Stimulated activated naive CD4-positive, alpha-beta T cell treated with Interleukin-2 at 50 U/mL for 16 hours (primary cell): ENCODE data around the gene FOXP1.

ENCODE experiments used
- DNase-seq: peaks from one replicate; lab custom pipeline; 2025; lab: John Stamatoyannopoulos, UW

FOXP1 gene

GRCh38 chr3:71057526-71057894 lies 526.0 kb downstream of the FOXP1 start:
- DNase-seq: no peak

GRCh38 chr3:71056327-71056726 lies 527.2 kb downstream of the FOXP1 start:
- no peak for DNase-seq

GRCh38 chr3:71055257-71056001 lies 528.1 kb downstream of the FOXP1 start:
- no peak for DNase-seq

DNA sequence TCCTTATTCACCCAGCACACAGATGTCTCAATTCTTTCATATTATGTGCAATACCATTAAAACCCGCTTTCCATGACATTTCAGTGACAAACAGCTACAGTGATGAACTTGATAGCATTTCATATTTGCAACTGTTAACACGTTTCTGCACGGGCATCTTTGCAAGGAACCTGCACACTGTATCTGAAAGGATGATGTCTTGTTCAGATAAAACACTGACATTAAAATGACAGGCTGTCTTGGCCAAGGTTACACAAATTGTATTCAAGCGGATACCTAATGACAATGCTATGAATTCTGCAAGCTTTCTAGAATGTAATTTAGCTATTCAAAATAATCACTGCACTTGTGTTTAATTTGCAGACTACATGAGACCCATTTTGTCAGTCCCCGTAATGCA lies 529.2 kb downstream of the FOXP1 start:
- no peak for DNase-seq

DNA sequence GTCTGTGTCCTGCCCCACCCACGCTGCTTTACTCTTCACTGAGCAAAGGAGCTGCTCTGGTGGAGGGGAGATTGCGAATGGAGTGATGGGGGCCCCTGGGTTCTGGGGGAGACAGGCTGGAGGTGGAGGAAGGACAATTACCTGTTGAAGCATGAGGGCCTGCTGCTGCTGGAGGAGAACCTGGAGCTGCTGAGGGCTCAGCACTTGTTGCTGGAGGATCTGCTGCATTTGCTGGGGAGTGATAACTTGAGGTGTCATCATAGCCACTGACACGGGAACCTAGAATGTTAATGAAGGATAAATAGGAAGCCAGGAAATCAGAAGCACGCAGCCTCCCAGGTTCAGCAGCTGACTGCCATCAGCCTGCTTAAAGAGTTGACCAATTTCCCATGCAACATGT lies 530.0 kb downstream of the FOXP1 start:
- no peak for DNase-seq

GRCh38 chr3:71052716-71053115 lies 530.8 kb downstream of the FOXP1 start:
- DNase-seq: no peak

DNA sequence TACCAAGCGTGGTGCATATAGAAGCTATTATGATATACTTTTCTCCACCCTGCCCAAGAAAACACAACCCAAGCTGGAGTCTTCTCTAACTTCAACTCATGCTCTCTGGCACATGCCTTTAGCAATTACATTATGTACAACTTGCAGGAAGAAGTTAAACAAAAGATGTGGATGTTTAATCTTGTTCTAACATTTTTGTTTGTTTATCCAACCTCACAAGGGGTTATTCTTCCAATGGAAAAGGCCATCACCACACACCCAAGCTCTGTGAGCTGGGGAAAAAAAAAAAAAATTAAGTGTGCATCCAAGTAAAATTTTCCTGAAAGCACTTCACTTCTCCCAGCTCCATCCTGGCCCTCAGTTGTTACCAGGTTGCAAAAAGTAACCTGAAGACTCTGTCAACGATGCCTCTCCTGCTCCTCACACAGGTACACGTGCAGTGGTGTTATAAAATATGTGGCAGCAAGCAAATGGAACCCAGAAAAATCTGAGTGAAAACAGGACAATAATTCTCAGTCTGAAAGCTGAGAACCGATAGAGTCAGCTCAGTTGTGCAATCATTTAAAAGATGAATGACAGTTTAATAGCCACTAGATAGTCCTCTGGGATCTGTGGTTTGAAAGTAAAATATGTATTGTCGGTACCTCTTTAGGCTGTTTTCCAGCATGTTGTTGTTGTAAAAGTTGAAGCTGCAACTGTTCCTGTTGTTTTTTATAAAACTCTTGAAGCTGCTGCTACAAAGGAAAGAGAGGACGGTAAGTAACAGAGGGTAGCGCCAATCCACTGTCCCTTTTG lies 531.4 kb downstream of the FOXP1 start:
- no peak for DNase-seq

DNA sequence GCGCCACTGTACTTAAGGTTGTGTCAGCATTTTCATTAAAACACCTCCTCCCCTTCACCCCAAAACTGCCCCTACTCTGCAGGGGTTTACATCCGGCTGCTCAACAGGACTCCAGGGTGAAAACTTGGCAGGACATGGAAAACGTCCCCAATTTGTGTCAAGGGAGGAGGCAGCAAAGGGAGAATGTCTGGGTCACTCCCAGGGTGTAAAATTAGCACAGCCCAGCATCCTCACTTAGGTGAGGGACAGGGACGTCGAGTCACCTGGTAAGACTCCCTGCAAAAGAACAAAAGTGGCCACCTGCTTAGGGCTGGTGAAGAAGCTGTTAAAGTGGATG lies 532.3 kb downstream of the FOXP1 start:
- no peak for DNase-seq

DNA sequence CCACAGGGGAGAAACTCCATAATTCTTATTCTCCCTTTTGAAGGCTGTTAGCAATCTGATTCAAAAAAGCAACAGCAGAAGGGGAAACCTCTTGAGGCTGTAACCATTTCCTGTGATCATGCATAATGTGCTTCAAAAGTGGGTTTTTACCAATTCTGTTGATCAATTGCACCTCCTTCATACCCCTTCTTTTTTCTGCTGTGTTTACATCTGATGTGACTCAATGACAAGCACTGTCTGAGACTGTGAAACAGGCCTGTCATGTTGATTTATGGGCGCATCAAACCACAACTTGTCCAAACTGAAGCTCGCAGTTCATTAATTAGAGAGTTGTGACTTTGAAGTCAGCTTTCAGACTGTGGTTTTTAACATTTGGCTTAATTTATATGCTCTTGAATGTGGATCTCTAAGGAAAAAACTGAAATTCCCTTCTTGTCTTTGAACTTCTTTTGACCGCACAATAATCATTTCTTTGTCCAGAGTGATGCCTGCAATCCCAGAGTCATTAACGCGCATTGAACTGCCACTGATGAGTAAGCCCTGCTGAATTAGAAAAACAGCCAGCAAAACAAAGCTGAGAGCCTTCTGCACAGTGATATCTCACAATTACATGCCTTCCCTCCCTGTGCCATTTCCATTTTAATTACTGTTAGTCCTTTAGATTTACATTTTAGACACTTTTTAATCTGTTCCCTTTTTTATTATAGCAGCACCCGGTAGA lies 532.8 kb downstream of the FOXP1 start:
- peak; percentile 17 for DNase-seq

GRCh38 chr3:71050166-71050537 lies 533.4 kb downstream of the FOXP1 start:
- no peak for DNase-seq

DNA sequence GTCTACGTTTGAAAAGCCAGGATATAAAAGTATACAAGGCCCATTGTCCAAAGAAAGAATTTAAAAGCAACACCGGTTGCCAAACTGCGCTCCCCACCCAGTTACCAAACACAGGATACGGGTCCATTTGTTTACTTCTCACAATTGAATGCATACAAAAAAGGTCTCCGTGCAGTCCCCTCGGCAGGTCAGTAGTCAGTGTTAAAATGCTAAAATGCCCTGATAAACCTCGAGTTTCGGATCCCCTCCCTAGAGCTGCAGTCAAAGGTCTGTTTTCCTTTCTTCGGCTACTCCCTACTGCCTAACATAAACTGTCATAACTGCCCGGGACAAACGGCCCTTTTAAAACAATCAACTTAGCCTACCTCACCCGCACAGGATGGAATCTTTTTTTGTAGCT lies 534.6 kb downstream of the FOXP1 start:
- DNase-seq: no peak

- no peak for DNase-seq
Observed at GRCh38 chr3:71047616-71048531, 535.7 kb downstream of the FOXP1 start.

GRCh38 chr3:71046791-71047190 lies 536.7 kb downstream of the FOXP1 start:
- no peak for DNase-seq

DNA sequence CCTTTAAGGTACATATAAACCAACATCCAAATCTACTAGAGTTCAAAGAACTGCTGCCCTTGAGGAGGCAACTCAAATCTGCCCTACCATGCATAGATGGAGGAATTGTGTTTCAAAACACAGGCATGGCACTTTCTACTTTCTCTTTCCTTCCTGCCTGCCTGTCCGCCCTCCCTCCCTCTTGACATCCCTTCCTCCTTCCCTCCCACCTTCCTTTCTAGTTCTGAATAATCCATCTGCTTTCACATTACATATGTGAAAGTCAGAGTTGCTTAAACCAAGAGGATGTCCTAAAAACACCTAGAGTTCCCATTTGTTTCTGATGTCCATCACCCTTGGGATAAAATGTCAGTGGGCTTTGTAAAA lies 537.6 kb downstream of the FOXP1 start:
- DNase-seq: no peak

DNA sequence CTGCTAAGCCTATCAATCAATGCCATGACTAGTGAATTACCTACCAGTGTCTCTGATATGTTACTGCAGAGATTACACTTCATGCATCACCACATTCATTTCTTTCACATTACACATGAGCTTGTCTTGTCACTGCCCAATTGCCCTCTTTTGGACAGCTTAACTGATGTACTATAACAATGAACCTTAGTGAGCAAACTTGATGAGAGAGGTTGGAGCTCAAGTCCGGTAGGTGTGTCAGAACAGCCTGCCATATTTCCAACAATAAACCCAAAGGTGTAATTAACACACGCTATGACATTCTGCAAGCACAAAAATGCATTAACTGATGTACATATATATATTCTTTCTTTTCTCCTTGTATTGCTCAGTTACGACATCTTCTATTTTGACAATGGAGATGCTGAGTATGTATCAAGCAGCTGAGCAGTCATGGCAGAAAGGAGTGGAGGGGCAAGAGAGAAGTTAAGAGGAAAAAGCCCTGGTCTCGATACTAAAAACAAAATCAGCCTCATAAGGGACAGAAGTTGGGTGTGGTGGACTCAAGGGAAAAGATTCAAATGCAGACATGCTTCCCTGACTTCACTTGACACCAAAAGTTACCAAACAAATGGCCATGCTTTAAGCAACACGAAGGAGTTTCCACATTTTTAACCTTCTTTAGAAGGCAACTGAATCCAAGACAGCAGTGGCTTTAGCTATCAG lies 538.2 kb downstream of the FOXP1 start:
- DNase-seq: no peak

DNA sequence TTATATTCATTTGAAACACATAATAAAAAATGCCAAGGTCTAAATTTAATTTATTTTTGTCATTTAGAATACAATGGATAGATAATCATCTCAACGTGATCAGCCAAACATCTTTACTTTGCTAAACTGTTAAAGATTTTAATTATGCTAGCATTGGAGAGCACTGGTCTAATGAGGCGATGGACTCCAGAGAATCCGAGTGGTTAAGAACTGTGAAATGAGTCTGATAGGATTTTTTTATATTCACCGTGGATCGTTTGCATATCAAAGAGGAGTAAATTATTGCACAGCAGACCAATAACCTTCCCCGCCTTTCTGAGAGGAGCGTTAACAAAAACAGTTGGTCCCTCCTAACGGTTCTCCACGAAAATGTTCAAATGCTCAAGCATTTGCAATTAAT lies 540.8 kb downstream of the FOXP1 start:
- no peak for DNase-seq

GRCh38 chr3:71041371-71041770 lies 542.2 kb downstream of the FOXP1 start:
- DNase-seq: no peak

- no peak for DNase-seq
Observed at GRCh38 chr3:71039332-71039731, 544.2 kb downstream of the FOXP1 start.

GRCh38 chr3:71037775-71038174 lies 545.8 kb downstream of the FOXP1 start:
- DNase-seq: no peak

DNA sequence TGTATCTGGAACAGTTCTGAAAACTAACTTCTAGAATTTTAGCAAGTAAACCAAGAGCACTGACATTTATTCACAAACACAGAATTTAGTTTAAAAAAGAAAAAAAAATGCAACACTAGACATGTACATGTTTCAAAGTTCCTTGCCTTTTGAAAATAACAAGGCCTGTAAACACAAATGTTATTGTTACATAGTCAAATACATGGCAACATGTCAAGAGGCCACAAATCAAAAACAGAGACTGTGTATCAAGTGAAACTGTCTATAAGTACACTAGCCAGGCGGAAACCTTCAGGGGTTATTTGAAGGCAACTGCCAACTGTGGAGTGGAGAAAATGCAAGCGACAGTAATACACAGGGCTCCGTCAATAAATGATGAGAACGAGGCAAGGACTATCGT lies 547.6 kb downstream of the FOXP1 start:
- DNase-seq: no peak

GRCh38 chr3:71035314-71035713 lies 548.2 kb downstream of the FOXP1 start:
- DNase-seq: no peak
